K562 (cell line): Measurements from ENCODE around the gene C2orf81. TPM values are rescaled to one million over a fixed set of nuclear protein-coding genes. Genes with fewer than 3 reads are reported as not detected.

Experiments used
- ATF1 ChIP-seq, 2 experiments: fragments of 450-650 bp in 1 of 2; IDR thresholded peaks; 2 replicates each; pipeline ENCODE4 v1.6.1; 2016; ENCODE audit warnings: missing compliant biosample characterization in 1 of 2, missing genetic modification characterization in 1 of 2
- ATF4 ChIP-seq: fragments of 450-650 bp; formaldehyde crosslinking; IDR thresholded peaks from 2 replicates; pipeline ENCODE4 v1.4.0; 2022; ENCODE audit warnings: mild to moderate bottlenecking, moderate library complexity
- ATF6 ChIP-seq: sonication (generic); formaldehyde crosslinking; IDR thresholded peaks from 2 replicates; pipeline ENCODE4 v1.4.0; 2020; ENCODE audit warnings: mild to moderate bottlenecking, missing genetic modification reagents
- CC2D1A ChIP-seq: fragments of 450-650 bp; IDR thresholded peaks from 2 replicates; pipeline ENCODE4 v1.6.1; 2017; ENCODE audit warnings: mild to moderate bottlenecking
- HIVEP1 ChIP-seq: fragments of 250-450 bp; sonication (Bioruptor Pico); IDR thresholded peaks from 2 replicates; pipeline ENCODE4 v1.4.0; 2020; ENCODE audit warnings: mild to moderate bottlenecking
- HMG20A ChIP-seq: fragments of 450-650 bp; formaldehyde crosslinking; conservative IDR thresholded peaks from 2 replicates; pipeline ENCODE4 v1.4.0; 2020; ENCODE audit warnings: mild to moderate bottlenecking, mixed read lengths
- JUN ChIP-seq, 2 experiments: sonication (generic) in 1 of 2; formaldehyde crosslinking in 1 of 2; IDR thresholded peaks; 2 replicates each; pipeline versions ENCODE4 v1.6.1 to v1.8.0; 2012 to 2022; ENCODE audit warnings: borderline replicate concordance in 2 of 2, mild to moderate bottlenecking in 2 of 2, improper control_type of control experiment in 1 of 2, low read depth in 1 of 2, low read length in 1 of 2, missing genetic modification reagents in 1 of 2
- PHF20 ChIP-seq: fragments of 450-650 bp; IDR thresholded peaks from 2 replicates; pipeline ENCODE4 v1.6.1; 2018; ENCODE audit not compliant: partially characterized antibody
- RBM15 ChIP-seq: fragments of 200-400 bp; formaldehyde crosslinking; IDR thresholded peaks from 2 replicates; pipeline ENCODE4 v1.6.1; 2018; ENCODE audit warnings: mild to moderate bottlenecking, low read length, moderate library complexity; ENCODE audit not compliant: insufficient read depth
- SAFB ChIP-seq: fragments of 200-400 bp; formaldehyde crosslinking; IDR thresholded peaks from 2 replicates; pipeline ENCODE4 v1.6.1; 2017; ENCODE audit warnings: low read depth, low read length, borderline replicate concordance
- TCF7L2 ChIP-seq: fragments of 150-350 bp; IDR thresholded peaks from 2 replicates; pipeline ENCODE4 v1.6.1; 2016; ENCODE audit warnings: low read depth, mild to moderate bottlenecking, low read length, moderate library complexity
- THRAP3 ChIP-seq: fragments of 450-650 bp; IDR thresholded peaks from 2 replicates; pipeline ENCODE4 v1.6.1; 2016; ENCODE audit warnings: mild to moderate bottlenecking, inconsistent platforms, borderline replicate concordance
- USF2 ChIP-seq: sonication (generic); formaldehyde crosslinking; IDR thresholded peaks from 2 replicates; pipeline ENCODE4 v1.5.0; 2020; ENCODE audit warnings: missing genetic modification reagents
- ZC3H4 ChIP-seq: sonication (generic); formaldehyde crosslinking; IDR thresholded peaks from 2 replicates; pipeline ENCODE4 v1.9.0; 2021; ENCODE audit warnings: missing genetic modification reagents, borderline replicate concordance
- ZNF140 ChIP-seq: fragments of 250-450 bp; sonication (Bioruptor Pico); IDR thresholded peaks from 2 replicates; pipeline ENCODE4 v1.8.0; 2021; ENCODE audit warnings: moderate library complexity, mild to moderate bottlenecking, inconsistent platforms
- ZNF197 ChIP-seq: fragments of 200-800 bp; sonication (Bioruptor generic); IDR thresholded peaks from 2 replicates; pipeline ENCODE4 v1.6.1; 2016; ENCODE audit warnings: low read depth, missing genetic modification characterization, missing compliant biosample characterization
- ZNF232 ChIP-seq: sonication (generic); formaldehyde crosslinking; IDR thresholded peaks from 2 replicates; pipeline ENCODE4 v1.8.0; 2022; ENCODE audit warnings: mild to moderate bottlenecking, missing genetic modification reagents
- ZNF239 ChIP-seq: fragments of 250-450 bp; sonication (Bioruptor Pico); IDR thresholded peaks from 2 replicates; pipeline ENCODE4 v1.4.0; 2020; ENCODE audit warnings: mild to moderate bottlenecking
- ZNF347 ChIP-seq: fragments of 450-650 bp; formaldehyde crosslinking; IDR thresholded peaks from 2 replicates; pipeline ENCODE4 v1.4.0; 2020; ENCODE audit warnings: low read depth, mild to moderate bottlenecking, moderate library complexity
- ZNF551 ChIP-seq: fragments of 250-450 bp; sonication (Bioruptor Pico); IDR thresholded peaks from 2 replicates; pipeline ENCODE4 v1.5.0; 2021; ENCODE audit warnings: mild to moderate bottlenecking, moderate library complexity
- ZNF77 ChIP-seq: fragments of 250-450 bp; sonication (Bioruptor Pico); IDR thresholded peaks from 2 replicates; pipeline ENCODE4 v1.5.0; 2020
- polyA plus RNA-seq, 8 experiments: library from polyadenylated mRNA; depleted of rRNA in 4 of 8; stranded (reverse) in 5 of 8; unstranded in 3 of 8; fragments of >200 nt; fragmentation: Nextera tagmentation in 2 of 8; fragmentation: Illumina TruSeq in 1 of 8; extraction: Ambion mirVana in 2 of 8; extraction: Trizol in 1 of 8; gene quantifications; 2 replicates each; pipeline versions ENCODE4 v1.2.1 to v1.2.3, GENCODE V29; 2011 to 2014; ENCODE audit warnings: inconsistent platforms in 1 of 8, missing spikeins in 1 of 8
- total RNA-seq, 7 experiments: library from RNA; depleted of rRNA in 6 of 7; stranded (reverse); fragments of >200 nt in 6 of 7; fragmentation: Illumina TruSeq in 2 of 7; extraction: Trizol in 2 of 7; gene quantifications; 2 replicates each; pipeline versions ENCODE4 v1.2.1 to v1.2.3, GENCODE V29; 2011 to 2021; ENCODE audit warnings: low replicate concordance in 1 of 7
- TF ChIP-seq, protein P1 (sequence below): sonication (generic); formaldehyde crosslinking; IDR thresholded peaks from 2 replicates; pipeline ENCODE4 v1.8.0; 2022; ENCODE audit warnings: mild to moderate bottlenecking, missing genetic modification reagents

Gene C2orf81
- total and polyA plus RNA-seq, 9 of the 15 experiments (the other 6 are each of a cell fraction or from before 2014, with no cell fraction given): 0.06 TPM; not detected in 8

- TF ChIP-seq JUN (IDR thresholded peaks at IDR 0.05; ENCODE audit: borderline replicate concordance, low read depth, low read length) (no peak; the same call in 1 of the 2 replicates), JUN (CRISPR knock-in tag; IDR thresholded peaks at IDR 0.05; ENCODE audit: borderline replicate concordance) (no peak), TCF7L2 (no peak), ATF1 (CRISPR knock-in tag; IDR thresholded peaks at IDR 0.05) (no peak), ATF1 (tag; IDR thresholded peaks at IDR 0.05) (peak; percentile 55), ZNF347 (CRISPR knock-in tag) (no peak), ZNF77 (CRISPR knock-in tag) (no peak), ZC3H4 (CRISPR knock-in tag) (no peak), ZNF197 (CRISPR knock-in tag) (no peak), PHF20 (peak; percentile 58), ZNF232 (CRISPR knock-in tag) (no peak), ATF4 (CRISPR knock-in tag) (no peak), ZNF551 (CRISPR knock-in tag) (no peak), SAFB (no peak), ZNF239 (CRISPR knock-in tag) (no peak; the same call in 1 of the 2 replicates), CC2D1A (0 out of 2 replicates have a peak, but pooled peaks have one; percentile 33), ATF6 (CRISPR knock-in tag) (no peak), USF2 (CRISPR knock-in tag) (no peak), THRAP3 (no peak), HMG20A (CRISPR knock-in tag) (no peak), ZNF140 (no peak), RBM15 (no peak), HIVEP1 (no peak)
- TF ChIP-seq, protein P1, sequence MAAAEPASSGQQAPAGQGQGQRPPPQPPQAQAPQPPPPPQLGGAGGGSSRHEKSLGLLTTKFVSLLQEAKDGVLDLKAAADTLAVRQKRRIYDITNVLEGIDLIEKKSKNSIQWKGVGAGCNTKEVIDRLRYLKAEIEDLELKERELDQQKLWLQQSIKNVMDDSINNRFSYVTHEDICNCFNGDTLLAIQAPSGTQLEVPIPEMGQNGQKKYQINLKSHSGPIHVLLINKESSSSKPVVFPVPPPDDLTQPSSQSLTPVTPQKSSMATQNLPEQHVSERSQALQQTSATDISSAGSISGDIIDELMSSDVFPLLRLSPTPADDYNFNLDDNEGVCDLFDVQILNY (CRISPR knock-in tag): no peak
Measured at GRCh38 chr2:74391580-74392448, 29.6 kb downstream of the C2orf81 start (continued).
